HL-60/S4 treated with phorbol 12-myristate 13-acetate at 8.2 ng/mL for 4 days and 3 days (cell line): ENCODE results near the gene ABCB9.
"Not testable (repeated sequence)": the region's sequence is repeated elsewhere in the genome, so short reads cannot be mapped to it uniquely, and the experiment has no call there.

Experiments used
- in situ Hi-C: fragments of 300-500 bp; cut with MboI; formaldehyde crosslinking; loops from 2 replicates; pipeline ENCODE4 v1.15.0; 2022; ENCODE audit warnings: low sequenced_read_pairs

Gene ABCB9

DNA sequence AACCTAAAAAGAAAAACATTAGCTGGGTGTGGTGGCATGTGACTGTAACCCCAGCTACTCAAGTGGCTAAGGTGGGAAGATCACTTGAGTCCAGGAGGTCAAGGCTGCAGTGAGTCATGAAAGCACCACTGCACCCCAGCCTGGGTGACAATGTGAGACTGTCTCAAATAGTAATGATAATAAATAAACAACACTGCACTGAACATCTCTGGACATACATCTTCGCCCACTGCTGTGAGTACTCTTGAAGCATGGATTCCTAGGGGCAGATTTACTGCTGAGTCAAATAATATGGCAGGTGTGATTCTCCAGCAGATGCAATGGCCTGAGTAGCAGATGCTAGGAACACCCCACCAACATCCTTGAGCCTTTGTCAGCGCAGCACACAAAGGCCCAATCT, 23.6 kb downstream of the ABCB9 start:
- in situ Hi-C loops: no loop called here

GRCh38 chr12:122941351-122941750, 24.9 kb downstream of the ABCB9 start:
- in situ Hi-C loops: not testable (repeated sequence)

DNA sequence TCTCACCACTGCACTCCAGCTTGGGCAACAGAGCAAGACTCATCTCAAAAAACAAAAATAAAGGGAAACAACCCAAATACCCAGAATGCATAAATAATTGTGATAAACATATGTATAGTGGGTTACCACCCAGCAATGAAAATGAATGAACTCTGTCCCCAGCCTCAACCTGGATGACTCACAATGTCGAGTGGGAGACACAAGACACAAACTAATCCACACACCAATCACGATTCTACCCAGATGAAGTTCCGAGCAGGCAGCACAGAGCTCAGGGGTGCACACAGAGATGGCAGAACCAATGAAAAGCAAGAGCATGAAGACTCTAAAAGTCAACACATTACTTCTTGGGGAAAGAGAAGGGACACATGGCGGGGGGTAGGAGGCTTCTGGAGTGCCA, 27.1 kb downstream of the ABCB9 start:
- in situ Hi-C loops: no loop called here

- in situ Hi-C loops: no loop called here
These were observed 28.6 kb downstream of the ABCB9 start for GRCh38 chr12:122937622-122938091.

DNA sequence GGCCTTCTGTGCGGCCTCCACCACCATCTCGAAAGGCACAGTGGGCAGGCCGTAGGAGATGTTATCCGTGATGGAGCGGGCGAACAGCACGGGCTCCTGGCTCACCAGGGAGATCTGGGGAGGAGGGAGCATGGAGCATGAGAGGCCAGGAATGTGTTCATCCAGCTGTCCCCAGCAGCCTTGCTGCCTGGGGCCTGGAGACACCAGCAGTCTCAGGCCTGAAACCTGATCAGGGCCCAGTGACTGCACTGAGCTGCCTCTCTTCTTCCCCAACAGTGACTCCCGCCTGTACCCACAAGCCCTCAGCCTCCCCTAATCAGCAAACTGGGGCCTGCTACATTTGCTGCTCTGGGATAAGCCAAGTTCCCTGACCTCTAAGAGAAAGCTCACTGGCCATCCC, 30.9 kb downstream of the ABCB9 start:
- in situ Hi-C loops: no loop called here

DNA sequence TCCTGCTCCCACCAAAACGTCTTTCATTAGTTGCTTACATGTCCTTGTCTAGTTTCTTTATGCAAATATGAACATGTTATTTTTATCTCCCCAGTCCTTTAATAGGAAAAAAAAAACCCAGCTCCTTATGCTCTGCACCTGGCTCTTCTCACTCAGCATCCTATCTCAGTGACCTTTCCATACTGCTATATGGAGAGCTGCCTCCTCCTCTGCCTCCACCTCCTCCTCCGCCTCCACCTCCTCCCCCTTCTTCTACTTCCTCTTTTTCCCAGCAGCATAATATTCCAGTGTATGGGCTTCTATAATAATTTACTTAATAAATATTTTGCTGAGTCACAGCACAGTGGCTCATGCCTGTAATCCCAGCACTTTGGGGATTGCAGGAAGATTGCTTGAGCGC, 31.5 kb downstream of the ABCB9 start:
- in situ Hi-C loops: no loop called here

DNA sequence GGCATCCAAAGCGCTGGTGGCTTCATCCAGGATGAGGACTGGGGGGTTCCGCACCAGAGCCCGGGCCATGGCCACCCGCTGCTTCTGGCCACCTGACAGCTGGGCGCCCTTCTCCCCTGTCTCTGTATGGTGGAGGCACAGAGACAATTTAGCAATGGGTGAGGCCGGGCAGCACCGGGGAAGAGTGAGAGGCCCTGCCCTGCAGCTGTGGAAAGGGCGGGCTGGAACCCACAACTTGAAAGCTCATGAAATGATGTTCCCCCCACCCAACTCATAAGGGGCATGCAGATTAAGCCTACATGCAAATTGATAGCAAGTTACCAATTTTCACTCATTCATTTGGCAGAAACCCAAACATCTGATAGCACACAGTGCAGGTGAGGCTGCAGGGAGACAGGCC, 34.1 kb downstream of the ABCB9 start:
- in situ Hi-C loops: no loop called here

- in situ Hi-C loops: no loop called here
These were observed 36.5 kb downstream of the ABCB9 start for GRCh38 chr12:122929812-122930211.

- in situ Hi-C loops: no loop called here
These were observed 37.1 kb downstream of the ABCB9 start for GRCh38 chr12:122929148-122929538.

GRCh38 chr12:122928404-122929147, 37.7 kb downstream of the ABCB9 start:
- in situ Hi-C loops: no loop called here

DNA sequence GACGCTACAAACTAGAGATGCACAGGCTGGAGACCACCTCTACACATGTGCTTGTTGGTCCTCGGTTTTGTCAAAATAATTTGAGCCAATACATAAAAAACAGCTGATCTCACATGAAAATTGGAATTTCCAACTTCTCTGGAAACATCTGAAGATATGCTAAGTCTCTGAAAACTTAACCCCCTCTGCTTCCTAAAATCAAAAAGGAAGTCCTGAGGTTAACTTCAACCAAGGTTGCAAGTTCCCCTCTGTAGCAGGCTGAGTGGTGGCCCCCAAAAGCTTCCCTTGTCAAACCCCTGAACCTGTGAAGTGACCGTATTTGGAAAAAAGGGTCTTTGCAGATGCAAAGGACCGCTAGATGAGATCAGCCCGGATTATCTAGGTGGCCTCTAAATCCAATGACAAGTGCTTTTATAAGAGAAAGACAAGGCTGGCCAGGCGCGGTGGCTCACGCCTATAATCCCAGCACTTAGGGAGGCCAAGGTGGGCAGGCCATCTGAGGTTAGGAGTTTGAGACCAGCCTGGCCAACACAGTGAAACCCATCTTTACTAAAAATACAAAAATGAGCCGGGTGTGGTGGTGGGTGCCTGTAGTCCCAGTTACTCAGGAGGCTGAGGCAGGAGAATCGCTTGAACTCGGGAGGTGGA, 38.4 kb downstream of the ABCB9 start:
- in situ Hi-C loops: no loop called here

GRCh38 chr12:122921917-122922316, 44.3 kb downstream of the ABCB9 start:
- in situ Hi-C loops: no loop called here

DNA sequence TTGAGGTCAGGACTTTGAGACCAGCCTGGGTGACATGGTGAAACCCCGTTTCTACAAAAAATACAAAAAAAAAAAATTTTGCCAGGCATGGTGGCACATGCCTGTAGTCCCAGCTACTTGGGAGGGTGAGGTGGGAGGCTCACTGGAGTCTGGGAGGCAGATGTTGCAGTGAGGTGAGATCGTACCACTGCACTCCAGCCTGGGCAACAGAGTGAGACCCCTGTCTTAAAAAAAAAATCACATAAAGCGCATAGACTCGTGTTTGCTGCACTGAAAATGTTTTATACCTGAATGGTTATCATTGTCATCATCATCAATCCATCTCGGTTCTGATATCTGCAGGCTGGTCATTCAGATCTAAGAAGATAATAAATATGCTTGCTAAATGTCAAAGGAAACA, 45.6 kb downstream of the ABCB9 start:
- in situ Hi-C loops: no loop called here

GRCh38 chr12:122918827-122919226, 47.4 kb downstream of the ABCB9 start:
- in situ Hi-C loops: no loop called here

GRCh38 chr12:122917507-122918121, 48.6 kb downstream of the ABCB9 start:
- in situ Hi-C loops: no loop called here

DNA sequence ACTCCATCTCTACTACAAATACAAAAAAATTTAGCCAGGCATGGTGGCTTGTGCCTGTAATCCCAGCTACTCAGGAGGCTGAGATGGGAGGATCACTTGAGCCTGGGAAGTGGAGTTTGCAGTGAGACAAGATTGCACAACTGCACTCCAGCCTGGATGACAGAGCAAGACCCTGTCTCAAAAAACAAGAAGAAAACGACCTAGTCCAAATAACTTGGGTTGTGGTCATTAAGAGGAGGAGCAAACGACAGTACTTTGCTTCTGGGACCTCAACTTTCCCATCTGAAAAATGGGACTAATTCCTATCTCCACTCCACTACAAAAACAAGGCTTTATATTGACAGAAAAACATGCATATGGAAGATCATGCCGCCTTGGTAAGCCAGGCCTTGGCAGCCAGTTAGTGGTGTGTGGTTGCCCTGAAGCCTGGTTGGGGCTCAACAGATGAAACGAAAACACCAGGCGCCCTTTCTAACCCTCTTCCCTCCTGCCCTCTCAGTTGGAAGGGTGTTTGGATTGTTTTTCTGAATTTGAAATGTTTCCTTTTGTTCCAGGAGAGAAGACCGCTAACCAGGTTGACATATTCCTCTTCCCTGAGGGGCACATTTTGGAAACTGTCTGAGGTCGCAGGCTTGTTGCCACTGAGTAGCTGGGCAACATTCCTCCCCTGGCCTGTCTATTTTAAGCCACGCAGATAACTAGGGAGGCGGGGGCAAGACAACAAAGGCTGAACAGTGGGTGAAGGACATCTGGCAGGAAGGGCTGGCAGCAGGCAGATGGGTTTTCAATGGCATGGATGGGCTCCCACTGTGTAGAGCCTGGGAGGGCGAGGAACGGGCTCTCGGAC, 56.6 kb downstream of the ABCB9 start:
- in situ Hi-C loops: no loop called here

GRCh38 chr12:122908915-122909314, 57.3 kb downstream of the ABCB9 start:
- in situ Hi-C loops: no loop called here

GRCh38 chr12:122905258-122905657, 61.0 kb downstream of the ABCB9 start:
- in situ Hi-C loops: not testable (repeated sequence)

- in situ Hi-C loops: no loop called here
These were observed 62.6 kb downstream of the ABCB9 start for GRCh38 chr12:122903693-122904034.

- in situ Hi-C loops: no loop called here
These were observed 63.2 kb downstream of the ABCB9 start for GRCh38 chr12:122902854-122903692.
